PC-3 (cell line): ENCODE measurements around the gene SIPA1L3.

Source experiments
- CTCF ChIP-seq: fragments of 300-600 bp; sonication (generic); conservative IDR thresholded peaks from 2 replicates; pipeline ENCODE4 v1.5.1; 2017; ENCODE audit warnings: antibody characterized with exemption, low read depth, mild to moderate bottlenecking, low read length
- EZH2 ChIP-seq: fragments of 300-600 bp; sonication (generic); IDR thresholded peaks from one replicate; pipeline ENCODE4 v1.6.1; 2017; ENCODE audit warnings: antibody characterized with exemption, mild to moderate bottlenecking, low read length; ENCODE audit not compliant: unreplicated experiment
- EZH2phosphoT487 ChIP-seq: fragments of 300-600 bp; sonication (generic); IDR thresholded peaks from 2 replicates; pipeline ENCODE4 v1.6.1; 2018; ENCODE audit warnings: mild to moderate bottlenecking, antibody characterized with exemption, low read length, borderline replicate concordance

GRCh38 chr19:37941782-37942515 is 34.9 kb downstream of the SIPA1L3 start:
- no peak for TF ChIP-seq EZH2
- no peak for TF ChIP-seq CTCF
- TF ChIP-seq EZH2phosphoT487: no peak
